ENCODE results near the gene CATSPER3. TPM values are rescaled to one million over a fixed set of nuclear protein-coding genes. Genes with fewer than 3 reads are reported as not detected.
A peak's percentile ranks its signal among the peaks of the same experiment; 100 is the strongest.
"Not testable (repeated sequence)": the region's sequence is repeated elsewhere in the genome, so short reads cannot be mapped to it uniquely, and the experiment has no call there.

CATSPER3 gene
- polyA plus RNA-seq, 2 of the 4 experiments (the other 2 are of a cell fraction), result 0.41 to 0.74 TPM

DNA sequence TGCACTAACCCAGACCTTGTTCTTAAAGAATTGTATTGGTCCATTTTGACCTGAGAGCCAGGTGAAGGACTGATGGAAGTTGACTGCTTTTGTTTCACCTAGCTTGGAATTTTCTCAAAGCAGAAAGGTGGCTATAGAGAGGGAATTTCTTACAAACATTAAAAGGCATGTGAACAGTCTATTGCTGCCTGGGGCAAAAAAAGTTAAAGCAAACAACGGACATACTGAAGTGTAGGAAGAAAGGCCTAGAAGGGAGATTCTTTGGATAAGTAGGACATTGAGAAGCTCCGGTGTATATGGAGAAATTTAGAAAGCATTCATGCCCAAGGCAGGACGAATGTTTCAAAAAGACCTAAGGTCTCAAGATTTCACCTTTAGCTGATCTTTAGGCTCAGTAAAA, 11.7 kb downstream of the CATSPER3 start:
- H3K4me3 ChIP-seq, result no peak overlapping the region
- no peak overlapping the region for H3K4me2 ChIP-seq
- no peak for ATAC-seq
- CTCF ChIA-PET, result interaction anchor here (1.0 kb wide), 1 partner anchor 211 kb away, joined by 3 read pairs; no protein-coding TSS in a partner anchor
- WGBS (ENCODE audit: missing lambda C conversion rate), result 85% methylated on average over 3 of the region's 3 CpGs
- no peak for FAIRE-seq
- H3K4me1 ChIP-seq, result no peaks in the 10 kb centered on the region
- peaks cover 48% of the 10 kb centered on the region for H3K9me3 ChIP-seq
- TF ChIP-seq NPAS2 (CRISPR knock-in tag; IDR thresholded peaks at IDR 0.05; ENCODE audit: borderline replicate concordance) (no peak), EHF (CRISPR knock-in tag; IDR thresholded peaks at IDR 0.05) (no peak), MYC (IDR thresholded peaks at IDR 0.05; ENCODE audit: borderline replicate concordance, low read length) (no peak), RAD21 (conservative IDR thresholded peaks at IDR 0.05 in 1 of 2, IDR thresholded peaks at IDR 0.05 in 1 of 2) (no peak)
- TF ChIP-seq, protein P1, sequence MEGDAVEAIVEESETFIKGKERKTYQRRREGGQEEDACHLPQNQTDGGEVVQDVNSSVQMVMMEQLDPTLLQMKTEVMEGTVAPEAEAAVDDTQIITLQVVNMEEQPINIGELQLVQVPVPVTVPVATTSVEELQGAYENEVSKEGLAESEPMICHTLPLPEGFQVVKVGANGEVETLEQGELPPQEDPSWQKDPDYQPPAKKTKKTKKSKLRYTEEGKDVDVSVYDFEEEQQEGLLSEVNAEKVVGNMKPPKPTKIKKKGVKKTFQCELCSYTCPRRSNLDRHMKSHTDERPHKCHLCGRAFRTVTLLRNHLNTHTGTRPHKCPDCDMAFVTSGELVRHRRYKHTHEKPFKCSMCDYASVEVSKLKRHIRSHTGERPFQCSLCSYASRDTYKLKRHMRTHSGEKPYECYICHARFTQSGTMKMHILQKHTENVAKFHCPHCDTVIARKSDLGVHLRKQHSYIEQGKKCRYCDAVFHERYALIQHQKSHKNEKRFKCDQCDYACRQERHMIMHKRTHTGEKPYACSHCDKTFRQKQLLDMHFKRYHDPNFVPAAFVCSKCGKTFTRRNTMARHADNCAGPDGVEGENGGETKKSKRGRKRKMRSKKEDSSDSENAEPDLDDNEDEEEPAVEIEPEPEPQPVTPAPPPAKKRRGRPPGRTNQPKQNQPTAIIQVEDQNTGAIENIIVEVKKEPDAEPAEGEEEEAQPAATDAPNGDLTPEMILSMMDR (IDR thresholded peaks at IDR 0.05), result no peak
- DNase-seq (ENCODE audit: low read depth in 1 of 2, low spot score in 1 of 2), result no peak
- POLR2A ChIA-PET, result no interaction called here
- H3K27ac ChIP-seq, result no peak overlapping the region

DNA sequence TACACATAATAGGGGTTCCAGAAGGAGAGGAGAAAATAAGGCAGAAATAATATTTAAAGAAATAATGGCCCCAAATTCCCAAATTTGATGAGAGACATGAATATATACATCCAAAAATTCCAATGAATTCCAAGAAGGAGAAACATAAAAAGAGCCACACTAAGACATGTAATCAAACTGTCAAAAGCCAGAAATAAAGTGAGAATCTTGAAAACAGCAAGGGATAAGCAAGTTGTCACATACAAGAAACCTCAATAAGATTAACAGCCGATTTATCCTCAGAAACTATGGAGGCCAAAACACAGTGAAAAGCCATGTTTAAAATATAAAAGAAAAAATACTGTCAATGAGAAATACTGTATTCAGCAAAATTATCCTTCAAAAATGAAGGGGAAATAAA, 14.5 kb downstream of the CATSPER3 start:
- POLR2A ChIA-PET, result no interaction called here
- ATAC-seq, result no peak
- Histone ChIP-seq H3K4me3 (no peak overlapping the region), H3K9me3 (peaks cover 39% of the 10 kb centered on the region), H3K4me2 (no peak overlapping the region), H3K4me1 (no peaks in the 10 kb centered on the region), H3K27ac (no peak overlapping the region)
- WGBS (ENCODE audit: missing lambda C conversion rate), result 63% methylated on average over 1 of the region's 1 CpG
- CTCF ChIA-PET, result no interaction called here
- peak in 1 of 2 experiments; percentile 13 for DNase-seq (ENCODE audit: low read depth in 1 of 2, low spot score in 1 of 2)
- no peak for TF ChIP-seq RCOR1 (IDR thresholded peaks at IDR 0.05; ENCODE audit: low read depth, low read length)
- TF ChIP-seq BHLHE40 (IDR thresholded peaks at IDR 0.05; ENCODE audit: low read depth, low read length), result no peak
- TF ChIP-seq MAFK (IDR thresholded peaks at IDR 0.05; ENCODE audit: partially characterized antibody), result peak; percentile 12
- FAIRE-seq, result no peak

DNA sequence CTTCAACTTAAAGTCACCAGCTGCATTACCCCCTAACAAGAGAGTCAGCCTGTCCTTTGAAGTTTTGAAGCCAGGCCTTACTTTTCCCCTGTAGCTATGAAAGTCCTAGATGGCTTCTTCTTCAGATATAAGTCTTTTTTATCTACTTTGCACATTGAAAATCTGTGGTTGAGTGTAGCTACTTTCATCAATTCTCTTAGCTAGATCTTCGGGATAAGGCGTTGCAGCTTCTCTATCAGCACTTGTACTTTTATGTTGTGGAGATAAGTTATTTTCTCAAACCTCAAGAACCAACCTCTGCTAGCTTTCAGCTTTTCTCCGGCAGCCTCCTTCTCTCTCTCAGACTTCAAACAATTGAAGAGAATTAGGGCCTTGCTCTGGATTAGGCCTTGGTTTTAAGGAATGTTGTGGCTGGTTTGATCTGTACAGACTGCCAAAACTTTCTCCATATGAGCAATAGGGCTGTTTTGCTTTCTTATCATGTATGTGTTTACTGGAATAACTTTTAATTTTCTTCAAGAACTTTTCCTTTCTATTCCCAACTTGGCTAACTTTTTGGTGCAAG, 21.6 kb downstream of the CATSPER3 start:
- WGBS (ENCODE audit: missing lambda C conversion rate), result 91% methylated on average over 3 of the region's 3 CpGs
- ATAC-seq (no peak), DNase-seq (ENCODE audit: low read depth in 1 of 2, low spot score in 1 of 2) (no peak), FAIRE-seq (no peak)
- H3K9me3 ChIP-seq, result no peaks in the 10 kb centered on the region
- H3K4me2 ChIP-seq, result no peak overlapping the region
- ChIA-PET CTCF (interaction anchor here (1.2 kb wide), 1 partner anchor 18 kb away, joined by 4 read pairs; no protein-coding TSS in a partner anchor), POLR2A (no interaction called here)
- no peak overlapping the region for H3K4me3 ChIP-seq
- TF ChIP-seq, protein P2, sequence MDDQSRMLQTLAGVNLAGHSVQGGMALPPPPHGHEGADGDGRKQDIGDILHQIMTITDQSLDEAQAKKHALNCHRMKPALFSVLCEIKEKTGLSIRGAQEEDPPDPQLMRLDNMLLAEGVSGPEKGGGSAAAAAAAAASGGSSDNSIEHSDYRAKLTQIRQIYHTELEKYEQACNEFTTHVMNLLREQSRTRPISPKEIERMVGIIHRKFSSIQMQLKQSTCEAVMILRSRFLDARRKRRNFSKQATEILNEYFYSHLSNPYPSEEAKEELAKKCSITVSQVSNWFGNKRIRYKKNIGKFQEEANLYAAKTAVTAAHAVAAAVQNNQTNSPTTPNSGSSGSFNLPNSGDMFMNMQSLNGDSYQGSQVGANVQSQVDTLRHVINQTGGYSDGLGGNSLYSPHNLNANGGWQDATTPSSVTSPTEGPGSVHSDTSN (IDR thresholded peaks at IDR 0.05), result no peak
- TF ChIP-seq HEYL (CRISPR knock-in tag; IDR thresholded peaks at IDR 0.05) (no peak), MAFK (IDR thresholded peaks at IDR 0.05; ENCODE audit: partially characterized antibody) (no peak), BHLHE40 (IDR thresholded peaks at IDR 0.05; ENCODE audit: low read depth, low read length) (no peak), KDM1A (IDR thresholded peaks at IDR 0.05; ENCODE audit: low read depth) (no peak), RNF2 (IDR thresholded peaks at IDR 0.05; ENCODE audit: borderline replicate concordance, low read depth) (no peak), TP53 (CRISPR knock-in tag; IDR thresholded peaks at IDR 0.05) (no peak), MAZ (IDR thresholded peaks at IDR 0.05; ENCODE audit: borderline replicate concordance, low read depth, low read length) (no peak), SMC3 (IDR thresholded peaks at IDR 0.05) (no peak), TFCP2L1 (CRISPR knock-in tag; IDR thresholded peaks at IDR 0.05) (no peak), ZNF302 (CRISPR knock-in tag; IDR thresholded peaks at IDR 0.05) (no peak), ZSCAN20 (CRISPR knock-in tag; IDR thresholded peaks at IDR 0.05) (no peak)
- TF ChIP-seq, protein P3, sequence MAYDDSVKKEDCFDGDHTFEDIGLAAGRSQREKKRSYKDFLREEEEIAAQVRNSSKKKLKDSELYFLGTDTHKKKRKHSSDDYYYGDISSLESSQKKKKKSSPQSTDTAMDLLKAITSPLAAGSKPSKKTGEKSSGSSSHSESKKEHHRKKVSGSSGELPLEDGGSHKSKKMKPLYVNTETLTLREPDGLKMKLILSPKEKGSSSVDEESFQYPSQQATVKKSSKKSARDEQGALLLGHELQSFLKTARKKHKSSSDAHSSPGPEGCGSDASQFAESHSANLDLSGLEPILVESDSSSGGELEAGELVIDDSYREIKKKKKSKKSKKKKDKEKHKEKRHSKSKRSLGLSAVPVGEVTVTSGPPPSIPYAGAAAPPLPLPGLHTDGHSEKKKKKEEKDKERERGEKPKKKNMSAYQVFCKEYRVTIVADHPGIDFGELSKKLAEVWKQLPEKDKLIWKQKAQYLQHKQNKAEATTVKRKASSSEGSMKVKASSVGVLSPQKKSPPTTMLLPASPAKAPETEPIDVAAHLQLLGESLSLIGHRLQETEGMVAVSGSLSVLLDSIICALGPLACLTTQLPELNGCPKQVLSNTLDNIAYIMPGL (CRISPR knock-in tag; IDR thresholded peaks at IDR 0.05; ENCODE audit: borderline replicate concordance), result no peak
- no peaks in the 10 kb centered on the region for H3K4me1 ChIP-seq
- no peak overlapping the region for H3K27ac ChIP-seq

DNA sequence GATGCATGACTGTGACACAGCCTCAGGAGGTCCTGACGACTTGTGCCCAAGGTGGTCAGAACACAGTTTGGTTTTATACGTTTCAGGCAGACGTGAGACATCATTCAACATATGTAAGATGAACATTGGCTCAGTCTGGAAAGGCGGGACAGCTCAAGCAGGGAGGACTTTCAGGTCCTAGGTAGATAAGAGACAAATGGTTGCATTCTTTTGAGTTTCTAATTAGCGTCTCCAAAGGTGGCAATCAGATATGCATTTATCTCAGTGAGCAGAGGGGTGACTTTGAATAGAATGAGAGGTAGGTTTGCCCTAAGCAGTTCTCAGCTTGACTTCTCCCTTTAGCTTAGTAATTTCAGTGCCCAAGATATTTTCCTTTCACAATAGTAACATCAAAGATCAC, 22.5 kb downstream of the CATSPER3 start:
- ATAC-seq; H3K4me1 ChIP-seq; H3K27ac ChIP-seq; H3K9me3 ChIP-seq; POLR2A ChIA-PET; H3K4me3 ChIP-seq; FAIRE-seq; H3K4me2 ChIP-seq; DNase-seq (ENCODE audit: low read depth in 1 of 2, low spot score in 1 of 2): not testable (repeated sequence)
- 82% methylated on average over 5 of the region's 5 CpGs for WGBS (ENCODE audit: missing lambda C conversion rate)
- CTCF ChIA-PET, result interaction anchor here (1.4 kb wide), 1 partner anchor 201 kb away, joined by 4 read pairs; no protein-coding TSS in a partner anchor
